ENCODE data around the gene NSUN3. TPM values are rescaled to one million over a fixed set of nuclear protein-coding genes. Genes with fewer than 3 reads are reported as not detected.
"Not testable (repeated sequence)": the region's sequence is repeated elsewhere in the genome, so short reads cannot be mapped to it uniquely, and the experiment has no call there.

Gene NSUN3
- total and polyA plus RNA-seq, 9 donors = 5.8 to 10.1 (median 6.8) TPM

DNA sequence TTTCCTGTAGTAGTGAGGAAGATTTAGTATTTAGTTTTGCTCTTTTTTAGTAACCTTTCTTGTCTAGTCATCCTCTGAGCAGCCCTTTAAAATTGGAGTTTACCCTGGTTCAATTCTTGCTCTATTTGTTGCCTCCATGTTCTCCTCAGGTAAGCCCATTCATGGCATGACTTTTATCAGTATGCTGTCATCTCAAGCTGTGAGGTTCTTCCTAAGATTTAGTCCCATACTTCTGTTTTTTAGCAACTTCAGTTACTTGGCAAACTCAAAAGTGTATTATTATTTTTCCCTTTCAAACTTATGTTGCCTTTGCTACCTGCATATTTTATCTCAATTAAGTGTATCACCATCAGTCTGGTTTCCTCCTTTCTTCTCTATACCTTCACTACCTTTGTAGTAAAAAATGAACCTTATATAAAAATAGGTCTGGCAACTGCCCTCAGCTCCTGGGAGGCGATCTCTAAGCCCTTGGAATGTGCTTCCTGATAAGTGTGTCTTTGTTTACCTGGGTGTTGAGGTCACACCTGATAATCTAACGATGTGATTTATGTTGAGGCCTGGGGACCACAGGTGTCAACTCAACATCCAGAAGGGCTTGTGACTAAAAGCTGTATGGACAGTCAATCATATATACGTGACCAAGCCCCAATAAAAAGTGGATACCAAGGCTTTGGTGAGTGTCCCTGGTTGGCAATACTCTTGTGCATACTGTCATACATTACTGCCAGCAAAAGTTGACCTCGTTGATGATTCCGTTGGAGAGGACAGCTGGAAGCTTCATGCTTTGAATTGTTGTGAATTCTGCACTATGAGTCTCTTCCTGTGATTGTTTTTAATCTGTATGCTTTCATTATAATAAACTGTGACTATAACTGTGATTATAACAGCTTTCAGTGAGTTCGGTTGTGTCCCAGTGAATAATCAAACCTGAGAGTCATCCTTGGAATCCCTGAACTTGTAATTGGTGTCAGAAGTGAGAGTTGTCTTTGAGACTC, 3.9 kb downstream of the NSUN3 start:
- no peaks in the 10 kb centered on the region for H3K9me3 ChIP-seq (replicated peaks; ENCODE audit: control insufficient read depth, low read depth, low read length)
- no peak overlapping the region for H3K27ac ChIP-seq (ENCODE audit: low read length)
- peaks cover 3% of the 10 kb centered on the region for H3K4me1 ChIP-seq (ENCODE audit: control insufficient read depth, insufficient read depth, low read length)
- H3K4me3 ChIP-seq (ENCODE audit: low read length) = no peak overlapping the region
- no peaks in the 10 kb centered on the region for H3K27me3 ChIP-seq (ENCODE audit: control insufficient read depth, insufficient read depth, low read length)
- H3K36me3 ChIP-seq (ENCODE audit: control insufficient read depth, insufficient read depth, low read length) = peaks cover 18% of the 10 kb centered on the region
- no CpG with 5 or more reads among the region's 6 CpGs for WGBS (ENCODE audit: insufficient coverage)
- no peak for DNase-seq

DNA sequence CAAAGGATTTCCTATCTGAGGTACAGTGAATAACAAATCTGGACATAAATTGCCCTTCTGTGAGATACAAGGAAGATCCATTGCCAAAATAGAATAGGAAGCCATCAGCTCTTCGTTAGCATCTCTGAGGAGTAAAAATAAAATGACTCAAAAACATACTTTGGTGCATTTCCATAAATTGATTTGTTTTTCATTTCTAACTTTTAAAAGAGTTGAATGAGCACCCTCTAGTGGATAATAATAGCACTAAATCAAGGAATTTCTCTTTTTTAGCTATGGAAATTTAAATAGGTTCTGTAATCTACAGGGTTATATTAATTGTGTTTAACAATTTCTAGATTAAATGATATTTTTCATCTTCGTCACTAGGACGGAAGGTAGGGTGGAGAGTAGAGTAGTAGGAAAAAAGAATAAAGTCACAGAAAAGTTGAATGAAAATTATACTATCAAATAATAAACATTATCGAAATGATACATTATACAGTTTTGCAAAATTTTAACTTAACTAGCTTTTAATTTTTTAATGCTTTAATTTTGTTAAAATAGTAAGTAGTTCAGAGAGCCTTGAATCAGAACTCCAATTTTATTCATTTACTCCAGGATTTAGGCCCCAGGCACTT, 6.4 kb downstream of the NSUN3 start:
- H3K27ac ChIP-seq (ENCODE audit: low read length) = no peak overlapping the region
- H3K4me1 ChIP-seq (ENCODE audit: control insufficient read depth, insufficient read depth, low read length) = no peaks in the 10 kb centered on the region
- no peak overlapping the region for H3K4me3 ChIP-seq (ENCODE audit: low read length)
- peak; percentile 53 for DNase-seq
- H3K9me3 ChIP-seq (replicated peaks; ENCODE audit: control insufficient read depth, low read depth, low read length) = no peaks in the 10 kb centered on the region
- peaks cover 25% of the 10 kb centered on the region for H3K36me3 ChIP-seq (ENCODE audit: control insufficient read depth, insufficient read depth, low read length)
- WGBS (ENCODE audit: insufficient coverage) = no CpG with 5 or more reads among the region's 4 CpGs
- no peaks in the 10 kb centered on the region for H3K27me3 ChIP-seq (ENCODE audit: control insufficient read depth, insufficient read depth, low read length)

DNA sequence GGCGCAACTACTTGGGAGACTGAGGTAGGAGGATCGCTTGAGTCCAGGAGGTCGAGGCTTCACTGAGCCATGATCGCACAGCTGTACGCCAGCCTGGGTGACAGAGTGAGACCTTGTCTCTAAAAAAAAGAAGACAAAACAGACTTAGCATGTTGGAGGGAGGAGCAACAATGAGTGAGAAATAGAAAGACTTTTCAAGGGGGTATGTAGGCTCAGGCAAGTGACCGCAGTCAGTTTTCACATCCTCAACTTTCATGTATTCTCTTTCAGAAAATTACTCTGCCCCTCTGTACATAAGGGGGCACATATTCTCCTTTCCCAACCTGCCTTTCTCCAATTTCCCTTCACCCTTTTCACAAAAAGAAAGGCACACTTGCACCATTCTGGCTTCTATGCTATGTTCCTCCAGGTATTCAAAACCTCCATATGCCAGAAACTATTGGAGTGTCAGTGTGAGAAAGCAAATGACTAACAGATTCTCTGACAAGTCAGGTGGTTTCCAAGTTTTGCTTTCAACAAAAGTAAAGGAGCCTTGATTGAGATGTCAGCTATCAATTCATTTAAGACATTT, 7.6 kb downstream of the NSUN3 start:
- Histone ChIP-seq H3K4me3 (ENCODE audit: low read length) (no peak overlapping the region), H3K36me3 (ENCODE audit: control insufficient read depth, insufficient read depth, low read length) (peaks cover 25% of the 10 kb centered on the region), H3K27me3 (ENCODE audit: control insufficient read depth, insufficient read depth, low read length) (no peaks in the 10 kb centered on the region), H3K27ac (ENCODE audit: low read length) (no peak overlapping the region), H3K4me1 (ENCODE audit: control insufficient read depth, insufficient read depth, low read length) (no peaks in the 10 kb centered on the region), H3K9me3 (replicated peaks; ENCODE audit: control insufficient read depth, low read depth, low read length) (no peaks in the 10 kb centered on the region)
- no peak for DNase-seq
- 100% methylated on average over 5 of the region's 6 CpGs for WGBS (ENCODE audit: insufficient coverage)

DNA sequence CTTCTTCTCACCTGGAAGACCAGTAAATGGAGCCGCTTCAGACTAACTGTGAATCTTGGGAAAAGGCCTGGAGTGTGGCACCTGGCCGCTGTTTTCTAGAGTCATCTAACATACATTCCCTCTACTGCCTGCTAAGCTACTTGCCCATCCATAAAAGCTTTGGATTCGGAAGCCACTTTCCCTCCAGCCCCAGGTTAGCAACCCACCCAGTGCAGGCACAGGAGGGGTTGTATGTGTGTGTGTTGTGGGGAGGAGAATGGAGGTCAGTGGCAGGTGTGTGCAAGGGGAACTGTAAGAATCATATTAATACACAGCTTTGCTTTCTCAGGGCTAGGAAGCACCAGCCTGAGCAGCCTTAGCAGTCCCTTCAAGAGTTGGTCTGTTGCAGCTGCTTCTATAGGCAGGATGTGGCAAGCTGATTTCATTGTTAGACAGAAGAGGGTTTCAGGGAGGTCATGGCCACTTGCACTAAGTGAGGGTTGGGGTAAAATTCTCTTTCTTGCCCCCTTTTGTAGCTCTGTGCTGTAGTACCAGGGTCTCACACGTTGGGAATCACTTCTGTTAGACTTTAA, 8.9 kb downstream of the NSUN3 start:
- Histone ChIP-seq H3K36me3 (ENCODE audit: control insufficient read depth, insufficient read depth, low read length) (peaks cover 26% of the 10 kb centered on the region), H3K9me3 (replicated peaks; ENCODE audit: control insufficient read depth, low read depth, low read length) (no peaks in the 10 kb centered on the region), H3K27ac (ENCODE audit: low read length) (no peak overlapping the region), H3K4me1 (ENCODE audit: control insufficient read depth, insufficient read depth, low read length) (no peaks in the 10 kb centered on the region), H3K4me3 (ENCODE audit: low read length) (no peak overlapping the region), H3K27me3 (ENCODE audit: control insufficient read depth, insufficient read depth, low read length) (no peaks in the 10 kb centered on the region)
- no peak for DNase-seq
- WGBS (ENCODE audit: insufficient coverage) = 83% methylated on average over 1 of the region's 4 CpGs

DNA sequence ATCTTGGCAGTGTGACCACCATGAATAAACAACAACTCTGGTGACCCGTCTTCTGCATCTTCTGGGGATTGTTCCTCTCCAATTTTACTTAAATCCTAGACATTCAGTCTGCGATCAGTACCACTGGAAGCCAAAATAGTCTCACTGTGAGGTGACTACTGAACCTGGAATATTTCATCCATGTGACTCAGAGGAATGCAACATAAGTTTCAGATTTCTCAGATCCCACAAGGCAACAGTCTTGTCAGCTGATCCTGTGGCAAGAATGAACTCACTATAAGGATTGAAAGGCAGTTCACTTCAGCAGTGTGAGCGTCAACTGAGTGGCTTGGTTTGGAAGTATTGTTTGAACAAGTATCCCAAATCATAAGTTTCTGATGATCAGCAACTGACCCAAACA, 13.2 kb downstream of the NSUN3 start:
- peaks cover 19% of the 10 kb centered on the region for H3K36me3 ChIP-seq (ENCODE audit: control insufficient read depth, insufficient read depth, low read length)
- H3K4me1 ChIP-seq (ENCODE audit: control insufficient read depth, insufficient read depth, low read length) = no peaks in the 10 kb centered on the region
- no peaks in the 10 kb centered on the region for H3K27me3 ChIP-seq (ENCODE audit: control insufficient read depth, insufficient read depth, low read length)
- H3K9me3 ChIP-seq (replicated peaks; ENCODE audit: control insufficient read depth, low read depth, low read length) = no peaks in the 10 kb centered on the region
- WGBS (ENCODE audit: insufficient coverage) = 88% methylated on average over 2 of the region's 3 CpGs
- no peak overlapping the region for H3K4me3 ChIP-seq (ENCODE audit: low read length)
- DNase-seq = no peak
- H3K27ac ChIP-seq (ENCODE audit: low read length) = no peak overlapping the region

DNA sequence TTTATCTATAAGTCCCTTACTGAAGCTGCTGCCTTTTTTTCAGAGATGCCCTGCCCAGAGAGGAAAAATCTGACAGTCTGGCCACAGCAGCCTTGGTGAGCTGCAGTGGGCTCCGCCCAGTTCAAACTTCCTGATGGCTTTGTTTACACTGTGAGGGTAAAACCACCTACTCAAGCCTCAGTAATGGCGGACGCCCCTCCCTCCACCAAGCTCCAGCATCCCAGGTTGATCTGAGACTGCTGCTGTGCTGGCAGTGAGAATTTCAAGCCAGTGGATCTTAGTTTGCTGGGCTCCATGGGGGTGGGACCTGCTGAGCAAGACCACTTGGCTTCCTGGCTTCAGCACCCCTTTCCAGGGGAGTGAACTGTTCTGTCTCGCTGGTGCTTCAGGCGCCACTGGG, 17.7 kb downstream of the NSUN3 start:
- not testable (repeated sequence) for H3K36me3 ChIP-seq (ENCODE audit: control insufficient read depth, insufficient read depth, low read length); H3K4me1 ChIP-seq (ENCODE audit: control insufficient read depth, insufficient read depth, low read length); H3K27me3 ChIP-seq (ENCODE audit: control insufficient read depth, insufficient read depth, low read length); DNase-seq; H3K27ac ChIP-seq (ENCODE audit: low read length); H3K9me3 ChIP-seq (replicated peaks; ENCODE audit: control insufficient read depth, low read depth, low read length); H3K4me3 ChIP-seq (ENCODE audit: low read length)
- 100% methylated on average over 4 of the region's 5 CpGs for WGBS (ENCODE audit: insufficient coverage)

DNA sequence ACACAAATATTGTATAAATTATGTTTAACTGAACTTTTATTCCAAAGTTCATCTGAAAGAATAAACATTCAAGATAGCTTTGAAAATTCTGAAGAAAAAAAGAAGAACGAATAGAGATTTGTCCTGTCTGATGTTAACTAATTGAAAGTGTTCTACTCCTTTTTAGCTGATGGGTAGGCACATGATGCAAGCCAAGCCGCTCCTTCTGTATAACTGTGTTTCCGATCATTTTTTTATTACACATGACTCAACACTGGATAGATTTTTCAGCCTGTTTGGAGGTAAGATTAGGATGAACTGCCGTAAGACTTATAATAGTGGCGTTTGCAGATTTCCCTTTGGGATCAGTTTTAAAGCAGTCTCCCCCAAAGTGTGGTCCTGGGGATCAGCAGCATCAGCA, 19.0 kb downstream of the NSUN3 start:
- Histone ChIP-seq H3K4me3 (ENCODE audit: low read length) (no peak overlapping the region), H3K4me1 (ENCODE audit: control insufficient read depth, insufficient read depth, low read length) (peaks cover 5% of the 10 kb centered on the region), H3K36me3 (ENCODE audit: control insufficient read depth, insufficient read depth, low read length) (peaks cover 3% of the 10 kb centered on the region), H3K27ac (ENCODE audit: low read length) (no peak overlapping the region), H3K27me3 (ENCODE audit: control insufficient read depth, insufficient read depth, low read length) (no peaks in the 10 kb centered on the region), H3K9me3 (replicated peaks; ENCODE audit: control insufficient read depth, low read depth, low read length) (no peaks in the 10 kb centered on the region)
- WGBS (ENCODE audit: insufficient coverage) = 58% methylated on average over 2 of the region's 5 CpGs
- DNase-seq = peak; percentile 51

DNA sequence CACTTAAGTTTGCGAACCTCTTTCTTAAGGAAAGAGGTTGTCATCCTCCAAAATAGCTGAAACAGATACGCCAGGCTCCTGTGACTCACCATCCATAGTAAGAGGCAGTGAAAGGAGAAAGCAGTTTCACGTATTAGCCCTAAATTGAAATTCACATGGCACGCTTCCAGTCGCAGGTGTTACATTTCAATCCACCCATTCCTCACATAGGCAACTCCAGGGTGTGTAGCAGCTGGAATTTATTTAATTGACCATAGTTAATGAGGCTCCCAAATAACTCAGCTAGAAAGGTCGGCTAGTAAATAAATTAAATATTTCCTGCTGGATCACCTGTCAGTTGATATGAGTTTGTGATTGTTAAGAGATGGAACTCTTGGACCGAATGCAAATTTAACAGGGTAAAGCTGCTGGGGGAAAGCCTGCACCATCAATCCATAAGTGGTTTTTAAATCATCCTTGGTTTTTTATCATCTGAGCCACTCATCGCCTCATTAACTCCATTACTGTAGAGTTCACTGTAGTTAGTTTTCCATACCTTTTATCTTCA, 19.6 kb downstream of the NSUN3 start:
- no CpG with 5 or more reads among the region's 8 CpGs for WGBS (ENCODE audit: insufficient coverage)
- Histone ChIP-seq H3K36me3 (ENCODE audit: control insufficient read depth, insufficient read depth, low read length) (peaks cover 5% of the 10 kb centered on the region), H3K4me3 (ENCODE audit: low read length) (no peak overlapping the region), H3K9me3 (replicated peaks; ENCODE audit: control insufficient read depth, low read depth, low read length) (no peaks in the 10 kb centered on the region), H3K27ac (ENCODE audit: low read length) (no peak overlapping the region), H3K27me3 (ENCODE audit: control insufficient read depth, insufficient read depth, low read length) (no peaks in the 10 kb centered on the region), H3K4me1 (ENCODE audit: control insufficient read depth, insufficient read depth, low read length) (peaks cover 5% of the 10 kb centered on the region)
- peak; percentile 54 for DNase-seq

DNA sequence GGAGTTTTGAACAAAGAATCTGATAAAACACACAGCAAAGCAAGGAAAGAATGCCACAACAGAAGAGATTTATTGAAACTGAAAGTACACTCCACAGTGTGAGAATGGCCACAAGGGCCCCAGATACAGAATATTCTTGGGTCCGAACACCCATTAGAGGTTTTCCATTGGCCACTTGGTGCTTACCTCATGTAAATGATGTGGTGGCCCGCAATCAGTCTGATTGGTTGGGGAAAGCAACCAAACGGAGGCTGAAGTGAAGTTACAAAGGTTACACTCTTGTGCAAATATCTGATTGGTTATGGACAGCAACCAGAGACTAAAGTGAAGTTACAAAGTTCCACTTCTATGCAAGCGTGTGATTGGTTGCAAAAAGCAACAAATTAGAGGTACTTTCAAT, 20.4 kb downstream of the NSUN3 start:
- no peaks in the 10 kb centered on the region for H3K9me3 ChIP-seq (replicated peaks; ENCODE audit: control insufficient read depth, low read depth, low read length)
- no peaks in the 10 kb centered on the region for H3K27me3 ChIP-seq (ENCODE audit: control insufficient read depth, insufficient read depth, low read length)
- H3K4me1 ChIP-seq (ENCODE audit: control insufficient read depth, insufficient read depth, low read length) = peaks cover 5% of the 10 kb centered on the region
- DNase-seq = no peak
- WGBS (ENCODE audit: insufficient coverage) = 80% methylated on average over 1 of the region's 4 CpGs
- peaks cover 5% of the 10 kb centered on the region for H3K36me3 ChIP-seq (ENCODE audit: control insufficient read depth, insufficient read depth, low read length)
- H3K4me3 ChIP-seq (ENCODE audit: low read length) = no peak overlapping the region
- no peak overlapping the region for H3K27ac ChIP-seq (ENCODE audit: low read length)

DNA sequence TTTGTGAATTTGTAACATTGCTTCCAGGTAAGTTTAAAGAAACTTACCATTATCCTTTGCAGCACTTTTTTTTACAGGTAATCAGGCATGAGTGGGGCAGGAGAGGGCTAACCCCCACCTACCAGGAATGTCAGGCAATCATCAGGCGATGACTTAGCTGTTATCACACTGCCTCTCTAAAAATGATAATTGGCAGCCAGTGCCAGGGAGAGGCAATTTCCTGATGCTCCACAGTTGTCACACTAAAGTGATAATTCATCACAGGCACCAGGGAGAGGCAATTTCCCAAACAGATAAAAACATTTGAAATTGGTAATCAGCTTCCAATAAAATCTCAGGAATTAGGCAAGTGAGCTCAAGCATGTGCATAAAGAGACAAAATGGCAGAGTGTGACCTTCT, 26.3 kb downstream of the NSUN3 start:
- DNase-seq = no peak
- H3K36me3 ChIP-seq (ENCODE audit: control insufficient read depth, insufficient read depth, low read length) = peaks cover 7% of the 10 kb centered on the region
- no CpG with 5 or more reads among the region's 1 CpG for WGBS (ENCODE audit: insufficient coverage)

More for the DNA sequence above, 26.3 kb downstream of the NSUN3 start:
- no peak overlapping the region for H3K4me3 ChIP-seq (ENCODE audit: low read length)
- no peak overlapping the region for H3K27ac ChIP-seq (ENCODE audit: low read length)
- H3K9me3 ChIP-seq (replicated peaks; ENCODE audit: control insufficient read depth, low read depth, low read length) = no peaks in the 10 kb centered on the region
- no peaks in the 10 kb centered on the region for H3K27me3 ChIP-seq (ENCODE audit: control insufficient read depth, insufficient read depth, low read length)
- no peaks in the 10 kb centered on the region for H3K4me1 ChIP-seq (ENCODE audit: control insufficient read depth, insufficient read depth, low read length)
